Thyroid gland (tissue), 4 donors: ENCODE results near the gene PRPF40A.

Experiments
- POLR2A ChIP-seq, 2 donors: fragments of 450-650 bp; IDR thresholded peaks; one replicate each; pipeline ENCODE4 v1.6.1; 2017; ENCODE audit warnings: antibody characterized with exemption in 2 of 2, mild to moderate bottlenecking in 2 of 2, moderate library complexity in 1 of 2
- TF ChIP-seq, protein P1 (sequence below), 6 experiments: fragments of 200-600 bp in 3 of 6; fragments of 450-650 bp in 3 of 6; sonication (generic) in 3 of 6; IDR thresholded peaks; one replicate each; pipeline ENCODE4 v1.5.1; 2016 to 2019; ENCODE audit warnings: antibody characterized with exemption in 6 of 6, mild to moderate bottlenecking in 2 of 6, inconsistent platforms in 1 of 6, moderate library complexity in 1 of 6

DNA sequence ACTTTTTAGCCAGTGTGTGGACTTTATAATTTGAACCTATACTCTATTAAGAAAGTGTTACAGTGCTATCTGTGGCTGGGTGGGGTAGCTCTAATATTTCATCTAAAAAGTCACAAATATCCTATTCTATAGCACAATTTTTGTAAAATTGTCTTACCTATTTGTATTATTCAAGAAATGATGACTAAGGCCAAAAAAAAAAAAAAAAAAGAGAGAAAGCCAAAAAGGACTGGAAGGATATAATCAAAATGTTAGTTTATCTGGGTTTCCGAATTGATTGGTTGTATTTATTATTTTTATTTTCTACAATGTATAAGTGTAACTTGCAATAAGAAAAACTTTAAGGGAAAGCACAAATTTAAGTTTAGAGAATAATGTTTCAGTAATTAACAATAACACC lies 6.7 kb upstream of the PRPF40A start:
- TF ChIP-seq, protein P1, sequence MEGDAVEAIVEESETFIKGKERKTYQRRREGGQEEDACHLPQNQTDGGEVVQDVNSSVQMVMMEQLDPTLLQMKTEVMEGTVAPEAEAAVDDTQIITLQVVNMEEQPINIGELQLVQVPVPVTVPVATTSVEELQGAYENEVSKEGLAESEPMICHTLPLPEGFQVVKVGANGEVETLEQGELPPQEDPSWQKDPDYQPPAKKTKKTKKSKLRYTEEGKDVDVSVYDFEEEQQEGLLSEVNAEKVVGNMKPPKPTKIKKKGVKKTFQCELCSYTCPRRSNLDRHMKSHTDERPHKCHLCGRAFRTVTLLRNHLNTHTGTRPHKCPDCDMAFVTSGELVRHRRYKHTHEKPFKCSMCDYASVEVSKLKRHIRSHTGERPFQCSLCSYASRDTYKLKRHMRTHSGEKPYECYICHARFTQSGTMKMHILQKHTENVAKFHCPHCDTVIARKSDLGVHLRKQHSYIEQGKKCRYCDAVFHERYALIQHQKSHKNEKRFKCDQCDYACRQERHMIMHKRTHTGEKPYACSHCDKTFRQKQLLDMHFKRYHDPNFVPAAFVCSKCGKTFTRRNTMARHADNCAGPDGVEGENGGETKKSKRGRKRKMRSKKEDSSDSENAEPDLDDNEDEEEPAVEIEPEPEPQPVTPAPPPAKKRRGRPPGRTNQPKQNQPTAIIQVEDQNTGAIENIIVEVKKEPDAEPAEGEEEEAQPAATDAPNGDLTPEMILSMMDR (IDR thresholded peaks at IDR 0.05), result no peak
- TF ChIP-seq POLR2A (IDR thresholded peaks at IDR 0.05), result no peak
